ENCODE data around the gene KLHL26. TPM values are rescaled to one million over a fixed set of nuclear protein-coding genes. Genes with fewer than 3 reads are reported as not detected.

The KLHL26 gene
- polyA plus RNA-seq, 2 donors = 1.8 to 2.0 TPM

DNA sequence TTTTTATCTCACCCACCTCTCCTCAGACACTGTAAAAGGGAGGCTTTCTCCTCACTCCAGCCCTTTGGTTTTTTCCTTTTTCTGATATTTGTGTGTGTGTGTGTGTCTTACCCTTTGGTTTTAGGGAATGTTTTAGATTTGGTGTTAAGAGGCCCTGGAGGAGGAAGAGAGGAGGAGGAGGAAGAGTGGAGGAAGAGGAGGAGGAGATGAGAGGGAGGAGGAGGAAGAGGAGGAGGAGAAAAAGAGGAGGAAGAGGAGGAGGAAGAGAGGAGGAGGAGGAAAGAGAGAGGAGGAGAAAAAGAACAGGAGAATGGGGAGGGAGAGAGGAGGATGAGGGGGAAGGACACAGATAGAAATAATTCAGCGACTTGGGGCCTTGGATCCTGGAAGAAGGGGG lies 10.5 kb downstream of the KLHL26 start:
- peaks cover 16% of the 10 kb centered on the region in 2 donors for H3K4me1 ChIP-seq (ENCODE audit: control insufficient read depth in 2 of 2, insufficient read depth in 2 of 2, low read length in 1 of 2)
- H3K27me3 ChIP-seq (ENCODE audit: control insufficient read depth in 1 of 2, insufficient read depth in 2 of 2, low read length in 2 of 2) = no peaks in the 10 kb centered on the region
- H3K27ac ChIP-seq (ENCODE audit: low read depth in 2 of 2, low read length in 1 of 2) = no peak overlapping the region
- H3K9me3 ChIP-seq (ENCODE audit: control insufficient read depth in 2 of 2, insufficient read depth in 1 of 2, low read depth in 1 of 2, low read length in 1 of 2) = no peaks in the 10 kb centered on the region
- H3K4me3 ChIP-seq (ENCODE audit: low read depth in 1 of 2, low read length in 2 of 2) = no peak overlapping the region
- 90 to 91% methylated on average over 1 of the region's 1 CpG for WGBS, 2 donors
- peaks cover 0 to 4% of the 10 kb centered on the region in 2 donors for H3K36me3 ChIP-seq (ENCODE audit: control insufficient read depth in 2 of 2, insufficient read depth in 2 of 2, low read length in 1 of 2)

DNA sequence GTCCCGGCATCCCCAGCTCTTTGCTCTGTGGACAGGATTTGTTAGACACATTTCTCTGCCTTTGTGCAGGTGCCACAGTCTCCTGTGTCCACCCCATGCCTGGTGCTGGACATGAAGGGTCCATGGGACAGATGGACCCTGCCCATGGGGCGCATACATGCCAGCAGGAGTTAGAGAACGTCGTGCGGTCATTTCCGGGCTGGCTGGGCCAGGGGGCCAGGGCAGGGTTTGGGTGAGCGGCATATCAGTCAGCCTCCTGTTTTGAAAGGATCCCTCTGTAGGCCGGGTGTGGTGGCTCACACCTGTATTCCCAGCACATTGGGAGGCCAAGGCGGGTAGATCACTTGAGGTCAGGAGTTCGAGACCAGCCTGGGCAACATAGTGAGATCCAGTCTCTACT lies 11.0 kb downstream of the KLHL26 start:
- H3K27ac ChIP-seq (ENCODE audit: low read depth in 2 of 2, low read length in 1 of 2) = peak overlapping the region in 1 of 2 donors; percentile 8
- H3K4me1 ChIP-seq (ENCODE audit: control insufficient read depth in 2 of 2, insufficient read depth in 2 of 2, low read length in 1 of 2) = peaks cover 16% of the 10 kb centered on the region in 2 donors
- peaks cover 0 to 4% of the 10 kb centered on the region in 2 donors for H3K36me3 ChIP-seq (ENCODE audit: control insufficient read depth in 2 of 2, insufficient read depth in 2 of 2, low read length in 1 of 2)
- H3K9me3 ChIP-seq (ENCODE audit: control insufficient read depth in 2 of 2, insufficient read depth in 1 of 2, low read depth in 1 of 2, low read length in 1 of 2) = no peaks in the 10 kb centered on the region
- 92 to 95% methylated on average over 10 of the region's 10 CpGs for WGBS, 2 donors
- no peak overlapping the region for H3K4me3 ChIP-seq (ENCODE audit: low read depth in 1 of 2, low read length in 2 of 2)
- H3K27me3 ChIP-seq (ENCODE audit: control insufficient read depth in 1 of 2, insufficient read depth in 2 of 2, low read length in 2 of 2) = no peaks in the 10 kb centered on the region

- H3K4me3 ChIP-seq (ENCODE audit: low read depth in 1 of 2, low read length in 2 of 2) = no peak overlapping the region
- H3K9me3 ChIP-seq (ENCODE audit: control insufficient read depth in 2 of 2, insufficient read depth in 1 of 2, low read depth in 1 of 2, low read length in 1 of 2) = no peaks in the 10 kb centered on the region
- H3K27me3 ChIP-seq (ENCODE audit: control insufficient read depth in 1 of 2, insufficient read depth in 2 of 2, low read length in 2 of 2) = no peaks in the 10 kb centered on the region
- peak overlapping the region; percentile 67 to 87 for H3K27ac ChIP-seq (ENCODE audit: low read depth in 2 of 2, low read length in 1 of 2)
- 51 to 60% methylated on average over 13 of the region's 13 CpGs for WGBS, 2 donors
- peaks cover 0 to 4% of the 10 kb centered on the region in 2 donors for H3K36me3 ChIP-seq (ENCODE audit: control insufficient read depth in 2 of 2, insufficient read depth in 2 of 2, low read length in 1 of 2)
- peaks cover 16% of the 10 kb centered on the region in 2 donors for H3K4me1 ChIP-seq (ENCODE audit: control insufficient read depth in 2 of 2, insufficient read depth in 2 of 2, low read length in 1 of 2)
Observed at GRCh38 chr19:18648973-18649315, 12.1 kb downstream of the KLHL26 start.

- WGBS, 2 donors = 25 to 34% methylated on average over 25 of the region's 25 CpGs
- no peaks in the 10 kb centered on the region for H3K27me3 ChIP-seq (ENCODE audit: control insufficient read depth in 1 of 2, insufficient read depth in 2 of 2, low read length in 2 of 2)
- H3K27ac ChIP-seq (ENCODE audit: low read depth in 2 of 2, low read length in 1 of 2) = peak overlapping the region; percentile 67 to 87
- H3K4me1 ChIP-seq (ENCODE audit: control insufficient read depth in 2 of 2, insufficient read depth in 2 of 2, low read length in 1 of 2) = peaks cover 14 to 15% of the 10 kb centered on the region in 2 donors
- H3K36me3 ChIP-seq (ENCODE audit: control insufficient read depth in 2 of 2, insufficient read depth in 2 of 2, low read length in 1 of 2) = peaks cover 0 to 4% of the 10 kb centered on the region in 2 donors
- no peak overlapping the region for H3K4me3 ChIP-seq (ENCODE audit: low read depth in 1 of 2, low read length in 2 of 2)
- H3K9me3 ChIP-seq (ENCODE audit: control insufficient read depth in 2 of 2, insufficient read depth in 1 of 2, low read depth in 1 of 2, low read length in 1 of 2) = no peaks in the 10 kb centered on the region
Observed at GRCh38 chr19:18649371-18650020, 12.7 kb downstream of the KLHL26 start.

DNA sequence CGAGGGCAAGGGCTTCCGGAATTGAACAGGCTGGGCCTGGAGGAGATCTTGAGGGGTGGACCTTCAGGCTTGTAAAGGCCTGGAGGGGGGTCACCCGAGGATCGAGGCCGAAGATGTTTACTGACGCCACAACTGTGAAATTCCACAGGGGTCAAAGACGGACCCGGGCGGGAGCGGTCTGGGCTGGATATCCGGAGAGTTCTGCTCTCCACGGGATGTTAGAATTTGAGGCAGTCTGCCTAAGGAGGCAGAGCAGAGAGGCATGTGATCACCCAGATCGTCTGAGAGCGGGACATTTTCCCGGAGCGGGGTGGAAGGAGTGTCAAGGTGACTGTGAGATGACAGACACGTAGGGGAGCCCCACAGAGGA lies 13.2 kb downstream of the KLHL26 start:
- H3K4me3 ChIP-seq (ENCODE audit: low read depth in 1 of 2, low read length in 2 of 2) = no peak overlapping the region
- no peaks in the 10 kb centered on the region for H3K9me3 ChIP-seq (ENCODE audit: control insufficient read depth in 2 of 2, insufficient read depth in 1 of 2, low read depth in 1 of 2, low read length in 1 of 2)
- peaks cover 0 to 4% of the 10 kb centered on the region in 2 donors for H3K36me3 ChIP-seq (ENCODE audit: control insufficient read depth in 2 of 2, insufficient read depth in 2 of 2, low read length in 1 of 2)
- no peaks in the 10 kb centered on the region for H3K27me3 ChIP-seq (ENCODE audit: control insufficient read depth in 1 of 2, insufficient read depth in 2 of 2, low read length in 2 of 2)
- peaks cover 12% of the 10 kb centered on the region in 2 donors for H3K4me1 ChIP-seq (ENCODE audit: control insufficient read depth in 2 of 2, insufficient read depth in 2 of 2, low read length in 1 of 2)
- WGBS, 2 donors = 45 to 65% methylated on average over 17 of the region's 17 CpGs
- peak overlapping the region; percentile 67 to 87 for H3K27ac ChIP-seq (ENCODE audit: low read depth in 2 of 2, low read length in 1 of 2)

DNA sequence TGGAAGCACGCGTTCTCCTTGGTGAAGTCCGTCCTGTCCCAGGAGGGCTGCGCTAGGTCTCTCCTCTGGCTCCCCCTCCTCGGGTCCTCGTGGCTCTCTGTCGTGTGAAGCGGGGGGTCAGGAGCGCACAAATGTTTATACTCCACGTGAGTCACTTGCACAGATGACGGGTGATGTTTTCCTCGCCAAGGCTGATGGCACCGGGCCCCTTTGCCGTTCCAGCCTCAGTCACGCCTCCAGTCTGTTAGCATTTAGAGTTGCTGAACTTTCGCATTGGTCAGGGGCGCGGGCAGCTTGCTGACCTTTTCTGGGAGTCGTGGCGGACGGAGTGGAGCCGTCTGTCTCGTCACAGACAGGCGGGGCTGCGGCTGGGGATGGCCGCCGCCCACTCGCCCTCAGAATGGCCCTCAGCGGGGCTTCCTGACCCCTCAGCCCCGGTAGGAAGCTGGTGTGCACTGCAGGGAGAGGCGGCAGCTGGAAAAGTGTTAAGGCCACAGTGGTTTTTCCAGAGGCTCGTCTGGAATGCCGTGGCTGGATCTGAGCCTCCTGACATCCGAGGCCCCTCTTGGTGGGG lies 13.7 kb downstream of the KLHL26 start:
- H3K4me3 ChIP-seq (ENCODE audit: low read depth in 1 of 2, low read length in 2 of 2) = no peak overlapping the region
- no peaks in the 10 kb centered on the region for H3K27me3 ChIP-seq (ENCODE audit: control insufficient read depth in 1 of 2, insufficient read depth in 2 of 2, low read length in 2 of 2)
- peaks cover 0 to 4% of the 10 kb centered on the region in 2 donors for H3K36me3 ChIP-seq (ENCODE audit: control insufficient read depth in 2 of 2, insufficient read depth in 2 of 2, low read length in 1 of 2)
- H3K4me1 ChIP-seq (ENCODE audit: control insufficient read depth in 2 of 2, insufficient read depth in 2 of 2, low read length in 1 of 2) = peaks cover 12% of the 10 kb centered on the region in 2 donors
- H3K27ac ChIP-seq (ENCODE audit: low read depth in 2 of 2, low read length in 1 of 2) = peak overlapping the region; percentile 67 to 87
- no peaks in the 10 kb centered on the region for H3K9me3 ChIP-seq (ENCODE audit: control insufficient read depth in 2 of 2, insufficient read depth in 1 of 2, low read depth in 1 of 2, low read length in 1 of 2)
- WGBS, 2 donors = 56 to 65% methylated on average over 34 of the region's 34 CpGs

DNA sequence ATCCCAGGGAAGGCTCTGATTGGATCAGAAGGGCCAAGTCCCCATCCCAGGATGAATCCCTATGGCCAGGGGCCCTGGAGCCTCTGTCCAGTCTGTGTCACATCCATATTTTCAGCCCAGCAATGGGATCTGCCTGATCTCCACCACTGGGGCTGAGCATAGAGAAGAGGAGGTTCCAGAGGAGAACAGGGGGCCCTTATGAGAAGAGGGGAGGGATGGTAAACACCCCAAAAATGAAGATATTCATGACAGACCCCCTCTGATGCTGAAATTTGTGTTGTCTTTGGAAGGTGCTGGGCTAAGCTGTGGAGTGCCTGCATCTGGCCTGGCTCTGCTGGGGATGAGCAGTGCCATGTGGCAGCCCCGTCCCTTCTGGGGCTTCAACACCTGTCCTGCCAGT lies 14.5 kb downstream of the KLHL26 start:
- Histone ChIP-seq H3K36me3 (ENCODE audit: control insufficient read depth in 2 of 2, insufficient read depth in 2 of 2, low read length in 1 of 2) (peaks cover 0 to 4% of the 10 kb centered on the region in 2 donors), H3K4me1 (ENCODE audit: control insufficient read depth in 2 of 2, insufficient read depth in 2 of 2, low read length in 1 of 2) (peaks cover 8 to 12% of the 10 kb centered on the region in 2 donors), H3K4me3 (ENCODE audit: low read depth in 1 of 2, low read length in 2 of 2) (no peak overlapping the region), H3K9me3 (ENCODE audit: control insufficient read depth in 2 of 2, insufficient read depth in 1 of 2, low read depth in 1 of 2, low read length in 1 of 2) (no peaks in the 10 kb centered on the region), H3K27me3 (ENCODE audit: control insufficient read depth in 1 of 2, insufficient read depth in 2 of 2, low read length in 2 of 2) (no peaks in the 10 kb centered on the region), H3K27ac (ENCODE audit: low read depth in 2 of 2, low read length in 1 of 2) (peak overlapping the region; percentile 67 to 87)
- 82 to 83% methylated on average over 1 of the region's 1 CpG for WGBS, 2 donors

DNA sequence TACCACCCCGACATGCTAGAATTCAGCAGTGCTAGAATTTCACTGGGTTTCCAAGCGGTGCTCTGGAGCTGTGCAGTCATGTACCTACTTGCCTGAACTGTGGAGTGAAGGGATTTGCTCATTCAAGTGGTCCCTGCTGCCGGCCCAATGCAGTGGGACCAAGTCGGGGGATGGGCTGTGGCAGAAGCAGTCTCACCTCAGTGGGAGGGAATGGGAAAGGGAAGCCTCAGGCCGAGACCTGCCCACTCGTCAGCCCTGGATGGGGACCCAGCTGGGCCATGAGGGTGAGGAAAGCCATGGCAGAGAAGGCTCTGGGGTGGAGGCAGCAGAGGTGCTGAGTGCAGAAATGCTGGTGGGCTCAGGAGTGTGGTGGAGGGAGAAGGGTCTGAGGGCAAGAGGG lies 14.9 kb downstream of the KLHL26 start:
- Histone ChIP-seq H3K27ac (ENCODE audit: low read depth in 2 of 2, low read length in 1 of 2) (peak overlapping the region in 1 of 2 donors; percentile 87), H3K27me3 (ENCODE audit: control insufficient read depth in 1 of 2, insufficient read depth in 2 of 2, low read length in 2 of 2) (no peaks in the 10 kb centered on the region), H3K4me3 (ENCODE audit: low read depth in 1 of 2, low read length in 2 of 2) (no peak overlapping the region), H3K9me3 (ENCODE audit: control insufficient read depth in 2 of 2, insufficient read depth in 1 of 2, low read depth in 1 of 2, low read length in 1 of 2) (no peaks in the 10 kb centered on the region), H3K36me3 (ENCODE audit: control insufficient read depth in 2 of 2, insufficient read depth in 2 of 2, low read length in 1 of 2) (peaks cover 0 to 4% of the 10 kb centered on the region in 2 donors), H3K4me1 (ENCODE audit: control insufficient read depth in 2 of 2, insufficient read depth in 2 of 2, low read length in 1 of 2) (peaks cover 8 to 12% of the 10 kb centered on the region in 2 donors)
- 76 to 80% methylated on average over 6 of the region's 6 CpGs for WGBS, 2 donors

DNA sequence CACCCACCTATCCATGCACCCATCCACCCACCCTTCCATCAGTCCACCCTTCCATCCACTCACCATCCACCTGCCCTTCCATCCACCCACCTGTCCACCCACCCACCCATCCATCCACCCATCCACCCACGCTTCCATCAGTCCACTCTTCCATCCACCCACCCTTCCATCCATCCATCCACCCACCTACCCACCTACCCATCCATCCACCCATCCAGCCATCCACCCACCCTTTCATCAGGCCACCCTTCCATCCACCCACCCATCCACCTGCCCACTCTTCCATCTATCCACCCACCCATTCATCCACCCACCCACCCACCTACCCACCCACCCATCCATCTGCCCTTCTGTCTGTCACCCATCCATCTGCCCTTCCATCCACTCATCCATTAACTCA lies 17.0 kb downstream of the KLHL26 start:
- no peak overlapping the region for H3K4me3 ChIP-seq (ENCODE audit: low read depth in 1 of 2, low read length in 2 of 2)
- 100% methylated on average over 1 of the region's 1 CpG for WGBS, 2 donors
- H3K36me3 ChIP-seq (ENCODE audit: control insufficient read depth in 2 of 2, insufficient read depth in 2 of 2, low read length in 1 of 2) = peaks cover 0 to 1% of the 10 kb centered on the region in 2 donors
- no peaks in the 10 kb centered on the region for H3K27me3 ChIP-seq (ENCODE audit: control insufficient read depth in 1 of 2, insufficient read depth in 2 of 2, low read length in 2 of 2)
- no peaks in the 10 kb centered on the region for H3K9me3 ChIP-seq (ENCODE audit: control insufficient read depth in 2 of 2, insufficient read depth in 1 of 2, low read depth in 1 of 2, low read length in 1 of 2)
- no peak overlapping the region for H3K27ac ChIP-seq (ENCODE audit: low read depth in 2 of 2, low read length in 1 of 2)
- peaks cover 15 to 16% of the 10 kb centered on the region in 2 donors for H3K4me1 ChIP-seq (ENCODE audit: control insufficient read depth in 2 of 2, insufficient read depth in 2 of 2, low read length in 1 of 2)

DNA sequence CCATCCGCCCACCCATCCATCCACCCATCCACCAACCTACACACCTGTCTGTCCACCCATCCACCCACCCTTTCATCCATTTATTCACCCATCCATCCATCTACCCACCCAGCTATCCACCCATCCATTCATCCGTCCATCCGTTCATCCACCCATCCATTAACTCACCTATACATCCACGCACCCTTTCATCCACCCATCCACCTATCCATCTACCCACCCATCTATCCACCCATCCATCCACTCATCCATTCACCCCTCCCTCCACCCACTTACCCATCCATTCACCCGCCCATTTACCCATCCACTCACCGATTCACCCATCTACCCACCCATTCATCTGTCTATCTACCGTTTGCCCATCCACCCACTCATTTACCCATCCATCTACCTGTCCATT lies 17.6 kb downstream of the KLHL26 start:
- Histone ChIP-seq H3K4me3 (ENCODE audit: low read depth in 1 of 2, low read length in 2 of 2) (no peak overlapping the region), H3K27me3 (ENCODE audit: control insufficient read depth in 1 of 2, insufficient read depth in 2 of 2, low read length in 2 of 2) (no peaks in the 10 kb centered on the region), H3K4me1 (ENCODE audit: control insufficient read depth in 2 of 2, insufficient read depth in 2 of 2, low read length in 1 of 2) (peaks cover 10% of the 10 kb centered on the region in 2 donors), H3K27ac (ENCODE audit: low read depth in 2 of 2, low read length in 1 of 2) (no peak overlapping the region), H3K9me3 (ENCODE audit: control insufficient read depth in 2 of 2, insufficient read depth in 1 of 2, low read depth in 1 of 2, low read length in 1 of 2) (no peaks in the 10 kb centered on the region), H3K36me3 (ENCODE audit: control insufficient read depth in 2 of 2, insufficient read depth in 2 of 2, low read length in 1 of 2) (no peaks in the 10 kb centered on the region)
- 95 to 96% methylated on average over 7 of the region's 7 CpGs for WGBS, 2 donors

Measured in esophagus (tissue), 2 donors.